ENCODE measurements around the gene BMPER.

The BMPER gene
- 0 to 0.50 (median 0.11) reads per million in 9 experiments for total RNA-seq

DNA sequence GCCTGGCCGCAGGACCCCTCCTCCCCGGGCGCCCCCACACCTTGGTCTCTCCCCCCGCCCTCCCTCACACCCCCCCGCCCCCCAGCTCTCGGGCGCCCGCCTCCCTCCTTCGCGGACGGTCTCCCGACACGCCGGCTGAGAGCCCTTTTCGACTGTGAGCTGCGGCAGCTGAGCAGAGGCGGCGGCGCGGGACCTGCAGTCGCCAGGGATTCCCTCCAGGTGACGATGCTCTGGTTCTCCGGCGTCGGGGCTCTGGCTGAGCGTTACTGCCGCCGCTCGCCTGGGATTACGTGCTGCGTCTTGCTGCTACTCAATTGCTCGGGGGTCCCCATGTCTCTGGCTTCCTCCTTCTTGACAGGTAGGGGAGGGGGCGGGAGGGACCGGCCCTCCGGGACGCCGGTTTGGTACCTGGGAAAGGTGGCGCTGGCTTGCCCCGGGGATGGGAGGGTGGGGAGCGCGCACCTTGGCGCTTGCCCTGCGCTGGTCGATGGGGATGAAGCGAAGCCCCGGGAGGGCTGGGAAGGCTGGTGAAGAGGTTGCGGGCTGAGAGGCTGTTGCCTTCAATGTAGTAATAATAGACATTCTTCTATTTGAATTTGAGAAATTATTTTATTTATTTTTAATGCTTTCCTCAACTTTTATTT, at the start of gene BMPER:
TSS of gene BMPER (plus strand) at position 151 of the 644 bp plus-strand sequence. CDS start at position 226, 75 bp downstream.
- Mint-ChIP-seq H3K4me1 (ENCODE audit: low read depth in 2 of 2) (peaks cover 5 to 7% of the 10 kb centered on the region in 2 donors), H3K36me3 (ENCODE audit: insufficient read depth) (no peaks in the 10 kb centered on the region), H3K27me3 (peaks cover 59 to 80% of the 10 kb centered on the region in 2 donors), H3K4me3 (peak within 1 kb of the TSS; percentile 74 to 75), H3K27ac (no peak within 1 kb of the TSS), H3K9me3 (no peaks in the 10 kb centered on the region)
- no peak for DNase-seq
- no peak for ATAC-seq (replicated peaks)

- ATAC-seq (replicated peaks) (no peak), DNase-seq (no peak)
- H3K4me1 Mint-ChIP-seq (ENCODE audit: low read depth in 2 of 2) = no peaks in the 10 kb centered on the region
- peaks cover 17 to 33% of the 10 kb centered on the region in 2 donors for H3K27me3 Mint-ChIP-seq
- H3K27ac Mint-ChIP-seq = no peak overlapping the region
- no peaks in the 10 kb centered on the region for H3K36me3 Mint-ChIP-seq (ENCODE audit: insufficient read depth)
- H3K9me3 Mint-ChIP-seq = no peaks in the 10 kb centered on the region
- H3K4me3 Mint-ChIP-seq = no peak overlapping the region
Measured at GRCh38 chr7:33861947-33862346, 43.4 kb upstream of the BMPER start.

DNA sequence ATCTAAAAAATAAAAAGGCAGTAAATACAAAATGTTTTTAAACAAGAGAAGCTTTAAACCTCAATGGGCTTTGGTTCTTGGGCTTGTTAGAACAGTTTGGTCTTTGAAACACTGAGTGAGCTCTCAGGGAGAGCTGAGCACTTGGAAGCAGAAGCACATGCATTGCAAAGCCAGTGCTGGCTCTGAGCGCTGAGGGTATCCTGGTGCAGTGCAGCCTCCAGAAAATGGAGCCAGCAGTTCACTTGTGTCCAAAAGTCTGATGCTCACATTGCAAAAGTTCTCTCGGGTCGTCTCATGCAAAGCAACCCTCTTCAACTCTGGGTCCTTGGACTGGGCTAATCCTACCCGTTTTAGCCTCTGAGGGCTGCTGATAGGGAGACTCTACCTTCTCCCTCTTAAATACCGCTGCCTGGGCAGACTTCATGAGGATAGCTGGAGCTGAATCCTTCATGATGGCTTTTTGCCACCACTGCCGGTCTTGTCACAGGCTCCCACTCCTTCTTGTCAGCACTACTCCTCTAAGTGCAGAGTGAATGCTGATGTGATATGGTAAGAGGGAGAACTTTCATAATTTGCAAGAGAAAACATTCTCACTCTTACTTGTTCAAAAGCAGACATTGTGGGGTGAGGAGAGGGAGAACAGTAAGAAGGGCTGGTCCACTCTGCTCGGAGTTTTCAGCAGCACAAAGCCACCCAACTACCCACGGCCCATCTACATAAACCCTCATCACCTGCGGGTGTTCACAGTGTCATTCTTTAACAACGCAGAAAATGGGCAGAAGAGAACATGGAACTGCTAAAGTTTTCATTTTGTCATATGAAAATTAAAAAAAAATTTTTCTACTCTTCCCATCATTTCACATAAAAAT, 42.2 kb upstream of the BMPER start:
- H3K27me3 Mint-ChIP-seq = peaks cover 14 to 20% of the 10 kb centered on the region in 2 donors
- H3K4me3 Mint-ChIP-seq = no peak overlapping the region
- H3K4me1 Mint-ChIP-seq (ENCODE audit: low read depth in 2 of 2) = no peaks in the 10 kb centered on the region
- no peak overlapping the region for H3K27ac Mint-ChIP-seq
- ATAC-seq (replicated peaks) (no peak), DNase-seq (no peak)
- H3K36me3 Mint-ChIP-seq (ENCODE audit: insufficient read depth) = no peaks in the 10 kb centered on the region
- H3K9me3 Mint-ChIP-seq = no peaks in the 10 kb centered on the region

GRCh38 chr7:33868166-33868565, 37.2 kb upstream of the BMPER start:
- Mint-ChIP-seq H3K4me3 (no peak overlapping the region), H3K4me1 (ENCODE audit: low read depth in 2 of 2) (no peaks in the 10 kb centered on the region), H3K27me3 (peaks cover 0 to 6% of the 10 kb centered on the region in 2 donors), H3K27ac (no peak overlapping the region), H3K36me3 (ENCODE audit: insufficient read depth) (no peaks in the 10 kb centered on the region), H3K9me3 (no peaks in the 10 kb centered on the region)
- DNase-seq (no peak), ATAC-seq (replicated peaks) (no peak)

GRCh38 chr7:33869176-33869575, 36.2 kb upstream of the BMPER start:
- ATAC-seq (replicated peaks) = no peak
- no peak overlapping the region for H3K27ac Mint-ChIP-seq
- H3K36me3 Mint-ChIP-seq (ENCODE audit: insufficient read depth) = no peaks in the 10 kb centered on the region
- H3K27me3 Mint-ChIP-seq = peaks cover 1 to 4% of the 10 kb centered on the region in 2 donors
- H3K9me3 Mint-ChIP-seq = no peaks in the 10 kb centered on the region
- DNase-seq = no peak
- no peaks in the 10 kb centered on the region for H3K4me1 Mint-ChIP-seq (ENCODE audit: low read depth in 2 of 2)
- H3K4me3 Mint-ChIP-seq = no peak overlapping the region

DNA sequence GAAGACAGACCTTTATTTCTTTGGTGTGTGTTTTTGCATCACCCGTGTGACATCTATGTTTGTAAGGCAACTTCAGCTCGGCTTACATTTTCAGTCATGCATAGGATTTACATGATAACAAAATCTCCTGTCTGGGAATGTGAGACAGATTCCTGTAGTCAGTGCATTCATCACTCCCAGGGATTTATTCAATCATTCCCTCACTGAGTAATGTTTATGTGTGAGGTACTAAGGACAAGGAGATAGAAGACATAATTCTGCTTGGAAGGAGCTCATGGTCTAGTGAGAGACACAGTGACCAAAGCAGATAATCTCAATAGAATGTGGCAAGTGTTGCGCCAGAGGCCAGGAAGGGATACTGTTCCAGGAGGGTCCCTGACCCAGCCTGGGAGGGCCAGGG, 35.2 kb upstream of the BMPER start:
- no peaks in the 10 kb centered on the region for H3K9me3 Mint-ChIP-seq
- no peaks in the 10 kb centered on the region for H3K36me3 Mint-ChIP-seq (ENCODE audit: insufficient read depth)
- H3K27me3 Mint-ChIP-seq = peaks cover 0 to 10% of the 10 kb centered on the region in 2 donors
- DNase-seq = no peak
- H3K4me3 Mint-ChIP-seq = no peak overlapping the region
- no peak for ATAC-seq (replicated peaks)
- H3K4me1 Mint-ChIP-seq (ENCODE audit: low read depth in 2 of 2) = no peaks in the 10 kb centered on the region
- H3K27ac Mint-ChIP-seq = no peak overlapping the region

DNA sequence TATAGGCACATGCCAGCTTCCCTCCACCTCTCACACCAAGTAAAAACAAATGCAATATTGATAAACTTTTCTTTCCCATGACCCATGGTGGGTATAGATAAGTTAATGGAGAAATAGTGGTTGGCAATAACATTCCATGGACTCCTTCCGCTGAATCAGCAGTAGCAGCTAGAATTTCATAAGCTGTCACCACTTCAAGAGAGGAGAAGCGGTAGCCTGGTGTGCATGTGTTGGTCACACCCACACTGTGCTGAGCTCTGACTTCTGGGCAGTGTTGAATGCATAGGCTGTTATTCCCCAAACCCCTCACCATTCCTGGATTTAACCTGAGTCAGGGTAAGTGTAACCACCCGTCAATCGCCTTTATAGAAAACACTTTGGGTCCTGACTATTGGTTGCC, 32.5 kb upstream of the BMPER start:
- no peak overlapping the region for H3K4me3 Mint-ChIP-seq
- no peak for ATAC-seq (replicated peaks)
- no peaks in the 10 kb centered on the region for H3K9me3 Mint-ChIP-seq
- no peaks in the 10 kb centered on the region for H3K4me1 Mint-ChIP-seq (ENCODE audit: low read depth in 2 of 2)
- H3K27ac Mint-ChIP-seq = no peak overlapping the region
- H3K27me3 Mint-ChIP-seq = peaks cover 0 to 10% of the 10 kb centered on the region in 2 donors
- DNase-seq = no peak
- no peaks in the 10 kb centered on the region for H3K36me3 Mint-ChIP-seq (ENCODE audit: insufficient read depth)

GRCh38 chr7:33873518-33873917, 31.8 kb upstream of the BMPER start:
- Mint-ChIP-seq H3K4me3 (no peak overlapping the region), H3K27me3 (peaks cover 0 to 10% of the 10 kb centered on the region in 2 donors), H3K9me3 (no peaks in the 10 kb centered on the region), H3K27ac (no peak overlapping the region), H3K4me1 (ENCODE audit: low read depth in 2 of 2) (no peaks in the 10 kb centered on the region), H3K36me3 (ENCODE audit: insufficient read depth) (no peaks in the 10 kb centered on the region)
- no peak for DNase-seq
- no peak for ATAC-seq (replicated peaks)

GRCh38 chr7:33873981-33874750, 31.2 kb upstream of the BMPER start:
- H3K27ac Mint-ChIP-seq = no peak overlapping the region
- H3K27me3 Mint-ChIP-seq = peaks cover 0 to 10% of the 10 kb centered on the region in 2 donors
- H3K36me3 Mint-ChIP-seq (ENCODE audit: insufficient read depth) = no peaks in the 10 kb centered on the region
- no peak for ATAC-seq (replicated peaks)
- H3K4me3 Mint-ChIP-seq = no peak overlapping the region
- no peak for DNase-seq
- no peaks in the 10 kb centered on the region for H3K9me3 Mint-ChIP-seq
- no peaks in the 10 kb centered on the region for H3K4me1 Mint-ChIP-seq (ENCODE audit: low read depth in 2 of 2)

GRCh38 chr7:33874943-33875342, 30.4 kb upstream of the BMPER start:
- H3K27ac Mint-ChIP-seq = no peak overlapping the region
- ATAC-seq (replicated peaks) (no peak), DNase-seq (no peak)
- peaks cover 0 to 16% of the 10 kb centered on the region in 2 donors for H3K27me3 Mint-ChIP-seq
- H3K4me1 Mint-ChIP-seq (ENCODE audit: low read depth in 2 of 2) = no peaks in the 10 kb centered on the region
- no peak overlapping the region for H3K4me3 Mint-ChIP-seq
- no peaks in the 10 kb centered on the region for H3K9me3 Mint-ChIP-seq
- no peaks in the 10 kb centered on the region for H3K36me3 Mint-ChIP-seq (ENCODE audit: insufficient read depth)

DNA sequence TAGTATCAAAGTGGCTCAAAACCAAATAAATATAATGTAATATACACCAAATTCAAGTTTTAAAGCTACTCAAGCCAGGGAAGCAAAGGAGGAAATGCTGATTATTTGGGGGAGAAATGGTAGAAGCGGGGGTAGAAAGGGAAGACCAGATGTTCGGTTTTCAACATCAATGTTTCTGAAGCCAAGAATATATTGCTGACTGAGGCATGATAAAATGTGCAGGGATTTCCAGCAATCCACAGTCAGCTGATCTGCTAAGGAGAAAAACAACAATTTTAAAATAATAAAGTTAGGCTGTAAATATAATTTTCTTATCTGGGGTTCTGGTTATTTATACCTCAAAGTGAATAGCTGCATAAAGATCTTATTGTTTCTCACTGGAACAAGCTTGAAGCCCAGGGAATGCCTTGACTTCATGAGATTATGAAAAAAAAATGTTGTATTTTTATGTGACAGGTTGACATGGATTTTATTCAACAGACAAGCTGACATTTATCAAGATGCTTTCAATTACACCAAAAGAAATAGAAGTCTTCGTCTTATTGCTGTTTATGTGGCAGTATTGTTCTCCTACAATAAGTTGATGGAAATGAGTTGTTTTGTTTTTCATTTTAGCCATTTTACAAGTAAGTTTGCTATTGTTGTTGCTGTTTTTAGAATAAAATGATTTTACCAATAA, 28.6 kb upstream of the BMPER start:
- no peak overlapping the region for H3K4me3 Mint-ChIP-seq
- no peaks in the 10 kb centered on the region for H3K36me3 Mint-ChIP-seq (ENCODE audit: insufficient read depth)
- H3K4me1 Mint-ChIP-seq (ENCODE audit: low read depth in 2 of 2) = no peaks in the 10 kb centered on the region
- ATAC-seq (replicated peaks) (no peak), DNase-seq (no peak)
- H3K9me3 Mint-ChIP-seq = no peaks in the 10 kb centered on the region
- H3K27me3 Mint-ChIP-seq = peaks cover 12 to 29% of the 10 kb centered on the region in 2 donors
- no peak overlapping the region for H3K27ac Mint-ChIP-seq

DNA sequence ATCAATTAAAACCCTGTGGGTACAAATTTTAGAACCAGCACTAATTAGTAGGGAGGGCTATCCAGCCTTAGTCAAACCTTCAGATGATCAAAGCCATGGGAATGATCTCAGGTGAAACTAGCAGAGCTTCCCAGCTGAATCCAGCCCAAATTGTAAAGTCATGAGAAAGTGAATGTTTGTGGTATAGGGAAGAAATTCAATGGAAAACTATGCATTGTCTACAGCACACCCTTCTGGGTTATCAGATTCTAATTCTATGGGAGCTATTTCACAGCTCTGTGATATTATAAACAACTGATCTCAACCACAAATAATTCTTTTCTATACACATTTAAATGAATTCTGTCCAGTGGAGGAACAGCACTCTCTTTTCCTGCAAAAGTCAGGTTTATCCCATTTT, 24.6 kb upstream of the BMPER start:
- H3K27ac Mint-ChIP-seq = peak overlapping the region in 1 of 2 donors; percentile 35
- H3K9me3 Mint-ChIP-seq = no peaks in the 10 kb centered on the region
- DNase-seq (no peak), ATAC-seq (replicated peaks) (no peak)
- H3K36me3 Mint-ChIP-seq (ENCODE audit: insufficient read depth) = no peaks in the 10 kb centered on the region
- H3K4me1 Mint-ChIP-seq (ENCODE audit: low read depth in 2 of 2) = no peaks in the 10 kb centered on the region
- no peak overlapping the region for H3K4me3 Mint-ChIP-seq
- peaks cover 18 to 20% of the 10 kb centered on the region in 2 donors for H3K27me3 Mint-ChIP-seq

DNA sequence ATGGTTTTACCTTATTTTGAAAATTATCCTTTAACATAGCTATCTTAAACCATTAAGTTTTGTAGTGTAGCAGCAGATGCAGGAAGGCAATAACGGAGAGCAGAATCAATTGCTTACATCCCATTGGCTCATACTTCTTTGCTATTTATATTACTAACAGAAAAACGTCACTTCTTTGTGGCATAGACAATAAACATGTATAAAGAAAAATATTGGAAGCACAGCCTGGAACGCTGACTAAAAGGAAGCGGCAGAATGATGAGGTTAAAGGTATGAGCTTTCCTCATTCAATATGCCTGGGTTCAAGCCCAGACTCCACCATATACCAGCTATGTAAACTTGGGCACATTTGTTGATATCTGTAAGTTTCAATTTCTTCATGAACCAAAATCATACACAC, 24.0 kb upstream of the BMPER start:
- no peaks in the 10 kb centered on the region for H3K4me1 Mint-ChIP-seq (ENCODE audit: low read depth in 2 of 2)
- H3K27me3 Mint-ChIP-seq = peaks cover 22 to 25% of the 10 kb centered on the region in 2 donors
- H3K9me3 Mint-ChIP-seq = no peaks in the 10 kb centered on the region
- H3K27ac Mint-ChIP-seq = no peak overlapping the region
- H3K4me3 Mint-ChIP-seq = no peak overlapping the region
- no peak for ATAC-seq (replicated peaks)
- DNase-seq = no peak
- H3K36me3 Mint-ChIP-seq (ENCODE audit: insufficient read depth) = no peaks in the 10 kb centered on the region
